Nephron (organoid): Measurements from ENCODE around the gene CD248.

ENCODE experiments used
- H3K27ac Mint-ChIP-seq, 3 experiments: 2 replicates each; pipeline ENCODE4 v1.8.0; 2020; ENCODE audit warnings: mixed read lengths in 3 of 3, mild to moderate bottlenecking in 2 of 3, moderate library complexity in 1 of 3
- H3K27me3 Mint-ChIP-seq: 2 replicates; pipeline ENCODE4 v1.8.0; 2021; ENCODE audit warnings: low read depth, mild to moderate bottlenecking, moderate library complexity, mixed read lengths
- H3K36me3 Mint-ChIP-seq: 2 replicates; pipeline ENCODE4 v1.8.0; 2020; ENCODE audit warnings: low read depth, mixed read lengths
- H3K4me1 Mint-ChIP-seq: 2 replicates; pipeline ENCODE4 v1.8.0; 2020; ENCODE audit warnings: mixed read lengths
- H3K4me3 Mint-ChIP-seq, 3 experiments: 2 replicates each; pipeline ENCODE4 v1.8.0; 2020; ENCODE audit warnings: mild to moderate bottlenecking in 3 of 3, mixed read lengths in 3 of 3, moderate library complexity in 2 of 3
- H3K9me3 Mint-ChIP-seq: 2 replicates; pipeline ENCODE4 v1.8.0; 2020; ENCODE audit warnings: mixed read lengths
- TF ChIP-seq, protein P1 (sequence below), 3 experiments: fragments of 200-600 bp; sonication (generic); IDR thresholded peaks; one replicate each; pipeline ENCODE4 v1.5.0; 2021; ENCODE audit warnings: antibody characterized with exemption in 3 of 3; ENCODE audit not compliant: unreplicated experiment in 3 of 3

The CD248 gene

DNA sequence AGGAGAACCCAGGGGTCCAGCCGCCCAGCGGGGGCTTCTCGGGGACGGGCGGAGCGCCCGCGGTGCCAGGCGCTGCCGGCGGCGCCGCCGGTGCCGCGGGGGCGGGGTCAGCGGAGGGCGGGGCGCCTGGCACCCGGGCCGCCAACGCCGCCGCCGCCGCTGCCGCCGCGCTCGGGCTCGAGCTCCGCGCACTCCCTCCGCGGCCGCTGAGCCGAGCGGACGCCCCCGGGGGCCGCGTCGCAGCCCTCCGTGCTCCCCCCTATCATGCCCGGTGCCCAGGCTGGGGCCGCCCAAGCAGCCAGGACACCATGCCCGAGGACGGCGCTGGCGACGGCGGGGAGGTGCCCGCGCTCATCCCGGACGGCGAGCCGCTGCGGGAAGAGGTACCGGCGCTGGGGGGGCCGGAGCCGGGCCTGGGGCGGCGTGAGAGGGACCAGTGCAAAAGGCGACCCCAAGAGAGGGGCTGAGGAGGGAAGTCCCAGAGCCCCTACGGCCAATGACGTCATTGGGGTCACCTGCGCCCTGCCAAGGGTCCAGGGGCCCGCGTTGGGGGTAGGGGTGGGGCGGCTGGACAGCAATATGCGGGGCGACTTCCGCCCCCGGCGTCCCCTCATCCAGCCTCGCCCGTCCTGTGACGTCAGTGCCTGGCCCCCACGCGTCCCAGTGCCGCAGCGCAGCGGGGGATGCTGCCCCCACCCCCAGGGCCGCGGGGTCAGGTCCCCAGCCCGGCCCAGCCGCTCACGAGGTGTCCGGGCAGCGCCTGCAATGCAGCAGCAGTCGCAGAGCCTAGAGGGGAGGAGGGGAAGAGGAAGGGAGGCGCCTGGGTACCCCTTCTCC lies 24.9 kb downstream of the CD248 start, which contains the start of gene TMEM151A:
Gene TMEM151A (plus strand): TSS at position 189 of the 837 bp plus-strand sequence. CDS start 120 bp downstream, at position 309.
- Mint-ChIP-seq H3K27ac (peak within 1 kb of the TSS in 2 of 3 experiments; percentile 8 to 18), H3K27me3 (peaks cover 61% of the 10 kb centered on the region), H3K36me3 (no peaks in the 10 kb centered on the region), H3K9me3 (no peaks in the 10 kb centered on the region), H3K4me3 (peak within 1 kb of the TSS; percentile 86 to 92 (median 89)), H3K4me1 (peaks cover 16% of the 10 kb centered on the region)
- TF ChIP-seq, protein P1, sequence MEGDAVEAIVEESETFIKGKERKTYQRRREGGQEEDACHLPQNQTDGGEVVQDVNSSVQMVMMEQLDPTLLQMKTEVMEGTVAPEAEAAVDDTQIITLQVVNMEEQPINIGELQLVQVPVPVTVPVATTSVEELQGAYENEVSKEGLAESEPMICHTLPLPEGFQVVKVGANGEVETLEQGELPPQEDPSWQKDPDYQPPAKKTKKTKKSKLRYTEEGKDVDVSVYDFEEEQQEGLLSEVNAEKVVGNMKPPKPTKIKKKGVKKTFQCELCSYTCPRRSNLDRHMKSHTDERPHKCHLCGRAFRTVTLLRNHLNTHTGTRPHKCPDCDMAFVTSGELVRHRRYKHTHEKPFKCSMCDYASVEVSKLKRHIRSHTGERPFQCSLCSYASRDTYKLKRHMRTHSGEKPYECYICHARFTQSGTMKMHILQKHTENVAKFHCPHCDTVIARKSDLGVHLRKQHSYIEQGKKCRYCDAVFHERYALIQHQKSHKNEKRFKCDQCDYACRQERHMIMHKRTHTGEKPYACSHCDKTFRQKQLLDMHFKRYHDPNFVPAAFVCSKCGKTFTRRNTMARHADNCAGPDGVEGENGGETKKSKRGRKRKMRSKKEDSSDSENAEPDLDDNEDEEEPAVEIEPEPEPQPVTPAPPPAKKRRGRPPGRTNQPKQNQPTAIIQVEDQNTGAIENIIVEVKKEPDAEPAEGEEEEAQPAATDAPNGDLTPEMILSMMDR (IDR thresholded peaks at IDR 0.05; ENCODE audit: unreplicated experiment in 3 of 3): no peak

DNA sequence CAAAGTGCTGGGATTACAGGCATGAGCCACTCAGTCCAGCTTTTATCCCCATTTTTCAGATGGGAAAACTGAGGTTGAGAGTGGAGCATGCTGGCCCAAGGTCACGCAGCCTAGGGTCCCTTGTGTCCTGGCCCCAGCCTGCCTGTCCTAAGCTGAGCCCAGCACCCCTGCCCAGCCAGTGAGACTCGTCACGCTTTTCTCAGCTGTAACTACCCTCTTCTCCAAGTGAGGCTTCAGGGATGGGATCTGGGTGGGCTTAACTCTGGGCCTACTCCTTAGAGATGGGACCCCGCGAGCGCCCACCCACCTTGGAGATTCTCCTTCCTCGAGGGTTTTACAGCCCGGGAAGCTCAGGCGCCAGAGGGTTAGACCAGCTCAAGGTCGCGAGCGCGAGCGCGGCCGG lies 25.5 kb downstream of the CD248 start:
- TF ChIP-seq, protein P1 (IDR thresholded peaks at IDR 0.05; ENCODE audit: unreplicated experiment in 3 of 3): no peak
- Mint-ChIP-seq H3K9me3 (no peaks in the 10 kb centered on the region), H3K27me3 (peaks cover 55% of the 10 kb centered on the region), H3K4me3 (peak overlapping the region; percentile 86 to 92 (median 89)), H3K36me3 (no peaks in the 10 kb centered on the region), H3K27ac (no peak overlapping the region), H3K4me1 (peaks cover 20% of the 10 kb centered on the region)

DNA sequence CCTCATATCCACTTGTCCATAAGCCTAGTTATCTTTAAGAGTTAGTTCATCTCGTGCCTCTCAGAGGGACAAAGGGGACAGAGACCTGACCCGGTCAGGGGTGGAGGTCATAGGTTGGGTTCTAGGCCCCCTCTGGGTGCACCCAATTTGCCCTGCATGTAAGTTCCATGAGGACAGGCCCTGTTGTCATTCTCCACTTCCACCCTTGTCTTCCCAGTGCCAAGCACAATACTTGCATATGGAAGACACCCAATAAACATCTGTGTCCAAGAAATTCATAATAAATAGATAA lies 26.6 kb downstream of the CD248 start:
- no peaks in the 10 kb centered on the region for H3K36me3 Mint-ChIP-seq
- no peaks in the 10 kb centered on the region for H3K9me3 Mint-ChIP-seq
- H3K4me3 Mint-ChIP-seq: peak overlapping the region; percentile 86 to 92 (median 89)
- TF ChIP-seq, protein P1 (IDR thresholded peaks at IDR 0.05; ENCODE audit: unreplicated experiment in 3 of 3): no peak
- H3K27me3 Mint-ChIP-seq: peaks cover 49% of the 10 kb centered on the region
- peak overlapping the region in 2 of 3 experiments; percentile 8 to 18 for H3K27ac Mint-ChIP-seq
- peaks cover 20% of the 10 kb centered on the region for H3K4me1 Mint-ChIP-seq

DNA sequence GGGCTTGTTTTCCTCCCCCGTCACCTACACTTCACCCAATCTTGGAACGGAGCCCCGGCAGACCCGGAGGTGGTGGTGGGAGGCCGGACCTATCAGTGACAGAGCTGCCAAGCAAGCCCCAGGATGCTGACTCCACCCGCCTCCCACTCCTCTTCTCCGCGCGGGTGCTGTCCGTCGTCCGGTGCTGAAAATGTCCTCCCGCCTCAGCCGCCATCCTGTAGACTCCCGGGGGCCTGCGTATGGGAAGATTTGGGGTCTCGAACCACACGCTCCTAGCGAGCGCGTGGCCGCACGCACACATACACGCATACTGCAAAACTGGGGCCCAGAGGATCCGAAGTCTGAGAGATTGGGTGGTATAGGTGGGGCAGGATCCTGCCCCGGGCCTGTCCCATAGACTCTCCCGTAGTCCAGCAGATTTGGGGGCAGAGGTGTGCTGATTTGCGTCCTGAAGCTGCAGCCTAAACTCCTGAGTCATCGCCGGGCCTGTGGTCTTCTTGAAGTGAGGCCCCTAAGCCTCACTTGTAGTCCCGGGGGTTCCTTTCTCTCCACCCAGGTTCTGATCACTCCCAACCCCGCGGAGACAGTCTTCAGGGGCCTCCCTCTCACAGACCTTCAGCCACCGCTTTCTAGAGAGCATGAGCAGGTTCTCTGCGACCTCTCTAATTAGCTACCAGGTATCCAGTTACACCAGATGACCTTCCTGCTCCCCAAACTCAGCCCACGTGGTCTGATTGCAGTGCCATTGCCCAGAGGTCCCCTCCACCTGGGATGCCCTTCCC lies 27.1 kb downstream of the CD248 start:
- Mint-ChIP-seq H3K9me3 (no peaks in the 10 kb centered on the region), H3K27me3 (peaks cover 49% of the 10 kb centered on the region), H3K27ac (peak overlapping the region; percentile 93 to 96 (median 94)), H3K4me3 (peak overlapping the region; percentile 86 to 92 (median 89)), H3K4me1 (peaks cover 20% of the 10 kb centered on the region), H3K36me3 (no peaks in the 10 kb centered on the region)
- TF ChIP-seq, protein P1 (IDR thresholded peaks at IDR 0.05; ENCODE audit: unreplicated experiment in 3 of 3): no peak

DNA sequence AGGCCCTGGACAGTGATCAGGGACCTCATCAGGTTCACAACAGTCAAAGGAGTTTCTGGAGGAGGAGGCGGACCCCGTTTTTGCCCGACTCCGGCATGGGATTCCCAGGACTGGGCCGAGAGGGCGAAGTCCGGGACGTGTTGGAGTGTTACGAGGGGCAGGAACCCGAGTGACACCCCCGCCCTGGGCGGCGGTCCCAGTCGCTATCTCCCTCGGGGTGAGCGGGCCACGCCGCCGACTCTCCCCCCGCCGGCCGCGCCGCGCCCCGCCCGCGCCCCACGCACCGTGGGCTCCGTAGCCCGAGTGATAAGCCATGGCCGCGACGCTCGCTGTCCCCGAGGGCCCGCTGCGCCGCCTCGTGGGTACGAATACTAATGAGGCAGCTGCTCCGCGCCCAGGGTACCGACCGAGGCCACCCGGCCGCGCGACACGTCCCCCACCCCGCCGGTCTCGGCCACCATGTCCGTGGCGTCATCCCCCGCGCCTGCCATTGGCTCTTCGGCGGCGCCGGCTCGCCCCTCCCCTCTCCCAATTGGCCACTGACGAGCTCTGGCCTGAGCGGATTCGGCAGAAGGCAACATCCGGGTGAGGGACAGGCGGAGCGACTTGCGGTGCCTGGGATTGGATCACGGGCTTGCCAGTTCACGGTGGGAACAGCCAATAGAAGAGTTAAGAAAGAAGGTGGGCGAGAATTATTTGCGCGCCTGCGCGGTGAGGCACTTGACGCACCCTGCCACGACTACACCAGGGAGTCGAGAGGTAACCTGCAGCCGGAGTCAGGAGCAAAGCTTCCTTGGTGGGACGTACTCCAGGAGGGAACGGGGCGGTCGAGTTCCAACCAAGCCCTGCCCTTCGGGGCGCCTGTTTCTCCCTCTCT lies 27.9 kb downstream of the CD248 start, which contains the start of gene YIF1A:
Gene YIF1A (minus strand): TSS at position 473 of the 877 bp plus-strand sequence. CDS start 158 bp downstream, at position 315.
- TF ChIP-seq, protein P1 (IDR thresholded peaks at IDR 0.05; ENCODE audit: unreplicated experiment in 3 of 3): no peak
- Mint-ChIP-seq H3K4me3 (peak within 1 kb of the TSS; percentile 86 to 98 (median 92)), H3K4me1 (peaks cover 20% of the 10 kb centered on the region)

More for the DNA sequence above, 27.9 kb downstream of the CD248 start, which contains the start of gene YIF1A:
- H3K27ac Mint-ChIP-seq: peak within 1 kb of the TSS; percentile 93 to 96 (median 94)
- H3K36me3 Mint-ChIP-seq: no peaks in the 10 kb centered on the region
- H3K9me3 Mint-ChIP-seq: no peaks in the 10 kb centered on the region
- H3K27me3 Mint-ChIP-seq: peaks cover 42% of the 10 kb centered on the region
